Psoas muscle (tissue), 8 donors: ENCODE results near the gene CMSS1. TPM values are rescaled to one million over a fixed set of nuclear protein-coding genes. Genes with fewer than 3 reads are reported as not detected.
A peak's percentile ranks its signal among the peaks of the same experiment; 100 is the strongest.

Experiments used
- ATAC-seq, 4 donors: fragments of 200-7000 bp; cut with Tn5 transposase; one replicate each; pipeline ENCODE4 v1.9.1; 2020; ENCODE audit warnings: moderate library complexity in 3 of 4, mild to moderate bottlenecking in 2 of 4
- DNase-seq, 2 donors: peaks; one replicate each; pipeline ENCODE4 v3.0.0-alpha.2; 2020
- H3K27ac ChIP-seq: fragments of 200-600 bp; one replicate; pipeline ENCODE4 v1.8.0; 2022
- H3K27me3 ChIP-seq, 3 donors: fragments of 200-600 bp in 1 of 3; one replicate each; pipeline versions ENCODE4 v1.6.1 to v1.8.0; 2013 to 2022; ENCODE audit warnings: low read length in 2 of 3, mild to moderate bottlenecking in 2 of 3, moderate library complexity in 1 of 3; ENCODE audit not compliant: insufficient read depth in 3 of 3
- H3K36me3 ChIP-seq, 2 donors: fragments of 200-600 bp in 1 of 2; one replicate each; pipeline versions ENCODE4 v1.6.1 to v1.8.0; 2013 to 2022; ENCODE audit warnings: low read depth in 1 of 2, mild to moderate bottlenecking in 1 of 2, moderate library complexity in 1 of 2; ENCODE audit not compliant: insufficient read depth in 1 of 2
- H3K4me1 ChIP-seq: fragments of 200-600 bp; one replicate; pipeline ENCODE4 v1.8.0; 2022
- H3K4me3 ChIP-seq: fragments of 200-600 bp; one replicate; pipeline ENCODE4 v1.8.0; 2022; ENCODE audit warnings: mild to moderate bottlenecking
- H3K9me3 ChIP-seq: fragments of 200-600 bp; one replicate; pipeline ENCODE4 v1.8.0; 2022
- WGBS, 3 donors: extraction: QIAGEN DNeasy Blood & Tissue Kit; methylation state at CpG; one replicate each; pipeline versions ENCODE4 v1.1.6 to v1.1.7; 2013; 5-methylcytosine and 5-hydroxymethylcytosine counted together
- intact Hi-C, 2 donors: fragments of 100-400 bp; cut with DNase I; formaldehyde crosslinking; loops; one replicate each; pipeline versions ENCODE4 v1.11.0 to v1.14.2; 2022
- polyA plus RNA-seq, 3 donors: library from polyadenylated mRNA; stranded (reverse); fragments of 200-250 nt; gene quantifications; one replicate each; pipeline ENCODE4 v1.2.3, GENCODE V29; 2013
- total RNA-seq, 4 donors: library from RNA; stranded (reverse); fragmentation: NEBNext Ultra II Directional in 2 of 4; extraction: Animal tissue kit (Norgen Biotek cat#: 25700) in 2 of 4; gene quantifications; one replicate each; pipeline versions ENCODE4 v1.2.1 to v1.2.4, GENCODE V29; 2021 to 2023
- TF ChIP-seq, protein P1 (sequence below): fragments of 200-600 bp; IDR thresholded peaks from one replicate; pipeline ENCODE4 v1.8.0; 2022; ENCODE audit warnings: antibody characterized with exemption
- donor health status: healthy with polysubstance abuse.
- donor health status: DM: no; HTN: no; CAD: no; lungs with moderate emphysema.
- donor health status: Bipolar disorder and iron deficiency.
- donor health status: healthy.
- donor health status: DM: yes; HTN: yes; CAD: no.
- donor health status: DM: no; HTN: no; CAD: no.
- donor health status: DM: no; HTN: no; CAD: no.
- donor health status: DM: yes; HTN: yes; CAD: no.

The CMSS1 gene
- total and polyA plus RNA-seq, 7 donors: 18.4 to 174 (median 58.8) TPM

DNA sequence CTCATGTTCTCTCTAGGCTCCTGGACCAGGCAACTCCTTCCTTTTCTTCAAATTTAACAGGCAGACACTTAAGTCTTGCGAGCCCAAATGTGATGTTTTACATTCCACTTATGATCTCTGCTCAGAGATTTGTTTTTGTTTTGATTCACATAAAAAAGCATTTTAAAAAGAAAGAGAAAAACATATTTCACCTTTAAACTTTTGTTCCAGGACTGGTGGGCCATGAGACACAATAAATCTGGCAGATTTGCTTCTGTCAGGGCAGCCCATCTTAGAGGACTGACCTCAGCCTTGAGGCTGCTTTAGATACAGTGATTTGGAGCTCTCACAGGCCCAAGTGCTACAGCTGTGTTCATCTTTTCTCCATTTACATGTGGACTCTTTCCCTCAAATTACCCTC lies 52.0 kb downstream of the CMSS1 start:
- H3K27me3 ChIP-seq: no peaks in the 10 kb centered on the region
- intact Hi-C loops: loop anchor here in 1 of 2 donors (10.0 kb wide), 2 partner anchors 135 to 175 kb away; no protein-coding TSS in a partner anchor
- ATAC-seq: no peak
- TF ChIP-seq, protein P1, sequence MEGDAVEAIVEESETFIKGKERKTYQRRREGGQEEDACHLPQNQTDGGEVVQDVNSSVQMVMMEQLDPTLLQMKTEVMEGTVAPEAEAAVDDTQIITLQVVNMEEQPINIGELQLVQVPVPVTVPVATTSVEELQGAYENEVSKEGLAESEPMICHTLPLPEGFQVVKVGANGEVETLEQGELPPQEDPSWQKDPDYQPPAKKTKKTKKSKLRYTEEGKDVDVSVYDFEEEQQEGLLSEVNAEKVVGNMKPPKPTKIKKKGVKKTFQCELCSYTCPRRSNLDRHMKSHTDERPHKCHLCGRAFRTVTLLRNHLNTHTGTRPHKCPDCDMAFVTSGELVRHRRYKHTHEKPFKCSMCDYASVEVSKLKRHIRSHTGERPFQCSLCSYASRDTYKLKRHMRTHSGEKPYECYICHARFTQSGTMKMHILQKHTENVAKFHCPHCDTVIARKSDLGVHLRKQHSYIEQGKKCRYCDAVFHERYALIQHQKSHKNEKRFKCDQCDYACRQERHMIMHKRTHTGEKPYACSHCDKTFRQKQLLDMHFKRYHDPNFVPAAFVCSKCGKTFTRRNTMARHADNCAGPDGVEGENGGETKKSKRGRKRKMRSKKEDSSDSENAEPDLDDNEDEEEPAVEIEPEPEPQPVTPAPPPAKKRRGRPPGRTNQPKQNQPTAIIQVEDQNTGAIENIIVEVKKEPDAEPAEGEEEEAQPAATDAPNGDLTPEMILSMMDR: no peak
- 84 to 90% (median 85%) methylated on average over 1 of the region's 1 CpG for WGBS, 3 donors
- H3K36me3 ChIP-seq: peaks cover 0 to 29% of the 10 kb centered on the region in 2 donors
- no peak for DNase-seq
- H3K4me1 ChIP-seq: peaks cover 59% of the 10 kb centered on the region
- peak overlapping the region; percentile 73 for H3K27ac ChIP-seq
- no peaks in the 10 kb centered on the region for H3K9me3 ChIP-seq
- peak overlapping the region; percentile 43 for H3K4me3 ChIP-seq

DNA sequence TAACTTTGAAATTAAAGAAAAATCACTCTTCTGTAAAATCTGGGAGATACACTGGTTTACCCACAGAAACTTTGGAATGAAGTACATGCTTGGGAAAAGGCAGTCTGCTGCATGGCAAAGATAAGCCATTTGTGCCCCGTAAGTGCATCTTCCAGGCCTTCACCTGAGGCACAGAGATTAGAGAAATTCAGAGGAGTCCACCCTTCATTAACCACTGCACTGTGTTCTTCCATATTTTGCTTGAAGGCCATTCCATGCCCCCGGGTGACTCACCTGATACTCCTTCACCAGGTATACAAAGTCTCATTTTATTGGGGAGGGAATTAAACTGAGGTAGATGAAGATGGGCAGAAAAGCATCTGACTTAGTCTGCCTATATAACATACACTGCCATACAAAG lies 53.0 kb downstream of the CMSS1 start:
- H3K9me3 ChIP-seq: no peaks in the 10 kb centered on the region
- H3K36me3 ChIP-seq: peaks cover 0 to 24% of the 10 kb centered on the region in 2 donors
- ATAC-seq (no peak), DNase-seq (no peak)
- H3K27ac ChIP-seq: peak overlapping the region; percentile 73
- peaks cover 59% of the 10 kb centered on the region for H3K4me1 ChIP-seq
- peak overlapping the region; percentile 43 for H3K4me3 ChIP-seq
- intact Hi-C loops: loop anchor here in 1 of 2 donors (10.0 kb wide), 2 partner anchors 134 to 174 kb away; no protein-coding TSS in a partner anchor
- TF ChIP-seq, protein P1: no peak
- 84 to 94% (median 87%) methylated on average over 2 of the region's 2 CpGs for WGBS, 3 donors
- no peaks in the 10 kb centered on the region for H3K27me3 ChIP-seq

DNA sequence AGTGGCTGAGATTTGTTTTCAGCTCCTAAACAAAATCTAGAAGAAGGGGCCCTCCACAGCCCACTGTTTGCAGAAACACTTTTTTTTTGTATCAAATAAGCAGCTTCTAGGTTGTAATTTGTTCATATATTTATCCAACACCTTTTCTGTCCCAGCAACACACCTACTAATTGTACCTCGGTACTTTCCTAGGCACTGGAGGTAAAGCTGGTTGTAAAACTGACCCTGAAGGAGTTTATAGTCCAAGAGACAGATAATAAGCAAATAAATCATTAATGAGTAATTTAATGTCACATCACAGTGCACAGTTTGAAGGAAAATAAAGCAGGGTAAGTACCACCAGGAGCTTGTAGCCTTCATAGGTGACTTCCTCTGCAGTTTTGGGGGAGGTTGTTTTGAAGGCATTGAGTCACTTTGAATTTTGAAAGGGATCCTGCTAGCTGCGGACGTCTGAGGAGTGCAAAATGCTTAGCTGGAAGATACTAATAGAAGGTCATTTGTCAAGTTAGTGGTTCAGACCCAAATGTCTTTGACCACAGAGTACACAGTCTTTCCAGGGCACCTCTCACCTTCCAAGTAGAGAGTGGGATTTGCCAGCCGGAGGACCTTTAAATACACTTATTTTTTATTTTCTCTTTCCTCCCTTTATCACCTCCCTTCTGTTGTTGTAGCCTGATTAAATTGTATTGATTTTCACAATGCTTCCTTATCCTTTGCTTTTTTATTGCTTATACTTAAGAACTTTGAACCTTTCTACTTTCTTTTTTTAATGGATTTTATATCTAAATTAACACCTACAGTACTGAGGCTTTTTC lies 53.8 kb downstream of the CMSS1 start:
- DNase-seq: no peak

DNA sequence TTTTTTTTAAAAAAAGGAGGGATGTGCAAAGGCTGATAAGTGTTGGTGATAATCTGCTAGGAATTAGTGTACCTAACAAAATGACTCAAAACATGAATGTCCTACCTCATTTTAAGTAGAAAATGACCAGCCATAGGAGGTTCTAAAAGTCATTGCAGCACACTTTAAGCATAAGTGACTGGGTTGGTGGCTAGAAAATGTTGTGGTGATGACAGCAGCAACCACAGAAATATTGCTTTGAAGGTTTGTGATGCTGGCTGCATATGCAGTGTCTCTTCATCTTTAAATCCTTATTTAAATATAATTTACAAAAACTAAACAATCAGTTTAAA lies 55.2 kb downstream of the CMSS1 start:
- DNase-seq: no peak
- Histone ChIP-seq H3K4me1 (peaks cover 54% of the 10 kb centered on the region), H3K27ac (peak overlapping the region; percentile 88), H3K4me3 (peak overlapping the region; percentile 70), H3K36me3 (peaks cover 0 to 16% of the 10 kb centered on the region in 2 donors), H3K9me3 (no peaks in the 10 kb centered on the region), H3K27me3 (no peaks in the 10 kb centered on the region)
- intact Hi-C loops: loop anchor here in 1 of 2 donors (10.0 kb wide), 2 partner anchors 132 to 172 kb away; no protein-coding TSS in a partner anchor
- ATAC-seq: no peak
- TF ChIP-seq, protein P1: no peak

More for the DNA sequence above, 53.8 kb downstream of the CMSS1 start:
- Histone ChIP-seq H3K27me3 (no peaks in the 10 kb centered on the region), H3K4me1 (peaks cover 59% of the 10 kb centered on the region), H3K9me3 (no peaks in the 10 kb centered on the region), H3K36me3 (peaks cover 0 to 24% of the 10 kb centered on the region in 2 donors), H3K27ac (peak overlapping the region; percentile 73), H3K4me3 (peak overlapping the region; percentile 43)
- WGBS, 3 donors: 50 to 56% (median 55%) methylated on average over 4 of the region's 4 CpGs
- TF ChIP-seq, protein P1: no peak
- intact Hi-C loops: loop anchor here in 1 of 2 donors (10.0 kb wide), 2 partner anchors 133 to 173 kb away; no protein-coding TSS in a partner anchor
- ATAC-seq: peak; percentile 28 to 49 (median 38)
